Keratinocyte (primary cell): ENCODE results near the gene ADGRV1. TPM values are rescaled to one million over a fixed set of nuclear protein-coding genes. Genes with fewer than 3 reads are reported as not detected.

Experiments used
- DNase-seq: peaks from one replicate; pipeline ENCODE4 v3.0.0-alpha.2; 2011; ENCODE audit warnings: low read depth, missing footprints, low spot score
- FAIRE-seq: peaks from 2 replicates; lab custom pipeline; 2011; peaks lifted over from hg19 to GRCh38; lab: Jason Lieb, UNC
- H2AFZ ChIP-seq: 2 replicates; pipeline ENCODE4 v1.6.0; 2012; ENCODE audit warnings: low read length, control low read depth, inconsistent platforms; ENCODE audit not compliant: control insufficient read depth
- H3K27ac ChIP-seq: 2 replicates; pipeline ENCODE4 v1.5.1; 2011; ENCODE audit warnings: low read length; ENCODE audit not compliant: control insufficient read depth, insufficient read depth
- H3K27me3 ChIP-seq: 3 replicates; pipeline ENCODE4 v1.6.0; 2011; ENCODE audit warnings: low read length; ENCODE audit not compliant: control insufficient read depth, insufficient read depth; ENCODE audit errors: extremely low read depth
- H3K36me3 ChIP-seq, 2 experiments: 2 replicates in 1 of 2; 3 replicates in 1 of 2; pipeline ENCODE4 v1.5.1; 2011; ENCODE audit warnings: low read length in 2 of 2, mild to moderate bottlenecking in 1 of 2; ENCODE audit not compliant: control insufficient read depth in 2 of 2, insufficient read depth in 2 of 2; ENCODE audit errors: extremely low read depth in 1 of 2
- H3K4me1 ChIP-seq: 3 replicates; pipeline ENCODE4 v1.5.1; 2011; ENCODE audit warnings: low read length; ENCODE audit not compliant: control insufficient read depth, insufficient read depth; ENCODE audit errors: extremely low read depth
- H3K4me2 ChIP-seq: 3 replicates; pipeline ENCODE4 v1.6.0; 2011; ENCODE audit warnings: low read depth, low read length; ENCODE audit not compliant: control insufficient read depth, insufficient read depth; ENCODE audit errors: extremely low read depth
- H3K4me3 ChIP-seq, 3 experiments: fragments of 200-600 bp in 1 of 3; sonication (generic) in 1 of 3; 2 replicates in 2 of 3; 3 replicates in 1 of 3; pipeline ENCODE4 v1.5.1; 2011 to 2016; ENCODE audit warnings: low read length in 3 of 3, mild to moderate bottlenecking in 3 of 3, control low read depth in 2 of 3, inconsistent platforms in 1 of 3, low read depth in 1 of 3, mixed read lengths in 1 of 3, mixed run types in 1 of 3, moderate library complexity in 1 of 3; ENCODE audit not compliant: control insufficient read depth in 2 of 3, insufficient read depth in 2 of 3; ENCODE audit errors: extremely low read depth in 1 of 3
- H3K79me2 ChIP-seq: 2 replicates; pipeline ENCODE4 v1.6.0; 2012; ENCODE audit warnings: low read length; ENCODE audit not compliant: control insufficient read depth, insufficient read depth
- H3K9ac ChIP-seq: 3 replicates; pipeline ENCODE4 v1.6.0; 2011; ENCODE audit warnings: low read length; ENCODE audit not compliant: control insufficient read depth, insufficient read depth; ENCODE audit errors: extremely low read depth
- H3K9me1 ChIP-seq: 3 replicates; pipeline ENCODE4 v1.6.0; 2011; ENCODE audit warnings: low read length; ENCODE audit not compliant: control insufficient read depth, insufficient read depth; ENCODE audit errors: extremely low read depth
- H3K9me3 ChIP-seq: 2 replicates; pipeline ENCODE4 v1.5.1; 2012; ENCODE audit warnings: low read depth, low read length; ENCODE audit not compliant: control insufficient read depth
- H4K20me1 ChIP-seq: 3 replicates; pipeline ENCODE4 v1.6.0; 2011; ENCODE audit warnings: low read length; ENCODE audit not compliant: control insufficient read depth, insufficient read depth; ENCODE audit errors: extremely low read depth
- EZH2 ChIP-seq: IDR thresholded peaks from one replicate; pipeline ENCODE4 v1.6.1; 2012; ENCODE audit warnings: inconsistent platforms, mild to moderate bottlenecking, low read length, moderate library complexity
- dilution Hi-C: fragments of 300-500 bp; cut with MboI; formaldehyde crosslinking; loops from one replicate; pipeline ENCODE4 v1.7.0; 2020; ENCODE audit warnings: low sequenced_read_pairs; ENCODE audit not compliant: extremely low pct_ligation_motif_present
- polyA plus RNA-seq, 5 experiments: library from polyadenylated mRNA; depleted of rRNA in 3 of 5; stranded (reverse) in 3 of 5; stranded (forward) in 1 of 5; unstranded in 1 of 5; fragments of >200 nt; gene quantifications; 1 replicate in 1 of 5; 2 replicates in 3 of 5; 3 replicates in 1 of 5; pipeline versions ENCODE4 v1.2.1 to v1.2.3, GENCODE V29; 2011 to 2012; ENCODE audit warnings: missing spikeins in 2 of 5, low read depth in 1 of 5, low replicate concordance in 1 of 5
- TF ChIP-seq, protein P1 (sequence below), 3 experiments: IDR thresholded peaks in 1 of 3; conservative IDR thresholded peaks in 1 of 3; optimal IDR thresholded peaks in 1 of 3; 2 replicates in 2 of 3; 3 replicates in 1 of 3; pipeline versions ENCODE3 to v1.5.1; 2011; ENCODE audit warnings: low read length in 3 of 3, mild to moderate bottlenecking in 3 of 3, moderate library complexity in 2 of 3, control low read depth in 1 of 3, inconsistent platforms in 1 of 3; ENCODE audit not compliant: insufficient read depth in 2 of 3; ENCODE audit errors: extremely low read depth in 1 of 3

The ADGRV1 gene
- polyA plus RNA-seq, 1 donor (not counting 4 experiments of a cell fraction or from before 2014, with no cell fraction given): 0.05 TPM

DNA sequence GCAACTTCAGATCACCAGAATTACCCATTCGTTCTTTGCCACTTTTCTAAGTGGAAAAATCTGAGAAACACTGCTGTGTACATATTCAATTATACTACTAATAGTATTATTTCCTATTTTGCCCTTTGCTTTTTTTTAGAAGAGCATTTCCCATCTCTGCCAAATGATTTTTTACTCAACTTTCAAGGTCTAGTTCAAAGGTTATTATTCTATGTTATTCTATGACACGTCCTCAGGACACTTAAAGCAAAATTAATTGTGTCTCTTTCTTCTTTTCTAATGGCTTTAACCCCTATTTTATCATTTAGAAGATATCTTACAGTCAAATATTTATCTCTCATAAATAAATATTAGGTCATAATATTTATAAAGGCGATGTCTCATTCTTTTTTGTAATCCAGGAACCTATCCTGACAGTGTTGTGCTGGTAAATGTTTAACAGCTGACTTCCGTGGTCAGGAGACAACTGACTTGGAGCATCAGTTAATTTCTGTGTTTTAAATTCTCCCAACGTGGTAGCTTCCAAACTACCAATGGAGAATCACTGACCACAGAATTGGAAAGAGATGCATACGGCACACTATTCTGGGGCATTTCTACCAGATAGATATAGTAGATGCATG is 449.3 kb downstream of the ADGRV1 start:
- TF ChIP-seq EZH2: no peak
- TF ChIP-seq, protein P1, sequence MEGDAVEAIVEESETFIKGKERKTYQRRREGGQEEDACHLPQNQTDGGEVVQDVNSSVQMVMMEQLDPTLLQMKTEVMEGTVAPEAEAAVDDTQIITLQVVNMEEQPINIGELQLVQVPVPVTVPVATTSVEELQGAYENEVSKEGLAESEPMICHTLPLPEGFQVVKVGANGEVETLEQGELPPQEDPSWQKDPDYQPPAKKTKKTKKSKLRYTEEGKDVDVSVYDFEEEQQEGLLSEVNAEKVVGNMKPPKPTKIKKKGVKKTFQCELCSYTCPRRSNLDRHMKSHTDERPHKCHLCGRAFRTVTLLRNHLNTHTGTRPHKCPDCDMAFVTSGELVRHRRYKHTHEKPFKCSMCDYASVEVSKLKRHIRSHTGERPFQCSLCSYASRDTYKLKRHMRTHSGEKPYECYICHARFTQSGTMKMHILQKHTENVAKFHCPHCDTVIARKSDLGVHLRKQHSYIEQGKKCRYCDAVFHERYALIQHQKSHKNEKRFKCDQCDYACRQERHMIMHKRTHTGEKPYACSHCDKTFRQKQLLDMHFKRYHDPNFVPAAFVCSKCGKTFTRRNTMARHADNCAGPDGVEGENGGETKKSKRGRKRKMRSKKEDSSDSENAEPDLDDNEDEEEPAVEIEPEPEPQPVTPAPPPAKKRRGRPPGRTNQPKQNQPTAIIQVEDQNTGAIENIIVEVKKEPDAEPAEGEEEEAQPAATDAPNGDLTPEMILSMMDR (optimal IDR thresholded peaks at IDR 0.05 in 1 of 3, IDR thresholded peaks at IDR 0.05 in 1 of 3, conservative IDR thresholded peaks at IDR 0.05 in 1 of 3; ENCODE audit: extremely low read depth in 1 of 3, insufficient read depth in 2 of 3, low read length in 3 of 3): no peak
- H3K36me3 ChIP-seq: no peaks in the 10 kb centered on the region
- H3K9ac ChIP-seq: no peak overlapping the region
- dilution Hi-C loops: no loop called here
- no peak for DNase-seq
- H3K79me2 ChIP-seq: no peaks in the 10 kb centered on the region
- no peaks in the 10 kb centered on the region for H3K9me3 ChIP-seq
- no peak overlapping the region for H3K4me2 ChIP-seq
- no peak overlapping the region for H3K27ac ChIP-seq
- H3K4me1 ChIP-seq: no peaks in the 10 kb centered on the region
- H3K4me3 ChIP-seq: no peak overlapping the region
- no peak overlapping the region for H2AFZ ChIP-seq
- no peak for FAIRE-seq
- H4K20me1 ChIP-seq: no peaks in the 10 kb centered on the region
- no peaks in the 10 kb centered on the region for H3K9me1 ChIP-seq
- no peaks in the 10 kb centered on the region for H3K27me3 ChIP-seq

GRCh38 chr5:91010090-91010489 is 451.5 kb downstream of the ADGRV1 start:
- DNase-seq: no peak
- H3K9me1 ChIP-seq: no peaks in the 10 kb centered on the region
- H3K27ac ChIP-seq: no peak overlapping the region
- no peaks in the 10 kb centered on the region for H4K20me1 ChIP-seq
- H2AFZ ChIP-seq: no peak overlapping the region
- no peaks in the 10 kb centered on the region for H3K9me3 ChIP-seq
- H3K36me3 ChIP-seq: no peaks in the 10 kb centered on the region
- no peak overlapping the region for H3K4me2 ChIP-seq
- no peaks in the 10 kb centered on the region for H3K4me1 ChIP-seq
- no peak overlapping the region for H3K9ac ChIP-seq
- no peak for FAIRE-seq
- no peaks in the 10 kb centered on the region for H3K27me3 ChIP-seq
- TF ChIP-seq, protein P1 (optimal IDR thresholded peaks at IDR 0.05 in 1 of 3, IDR thresholded peaks at IDR 0.05 in 1 of 3, conservative IDR thresholded peaks at IDR 0.05 in 1 of 3; ENCODE audit: extremely low read depth in 1 of 3, insufficient read depth in 2 of 3, low read length in 3 of 3): no peak
- TF ChIP-seq EZH2: no peak
- dilution Hi-C loops: no loop called here
- H3K79me2 ChIP-seq: no peaks in the 10 kb centered on the region
- H3K4me3 ChIP-seq: no peak overlapping the region
